Activated CD8-positive, alpha-beta memory T cell treated with anti-CD3 and anti-CD28 coated beads, Interleukin-2, amount 50 U/mL, for 1 hour (primary cell): ENCODE results near the gene DISC1.
"Not testable (repeated sequence)": the region's sequence is repeated elsewhere in the genome, so short reads cannot be mapped to it uniquely, and the experiment has no call there.

Experiments
- DNase-seq: peaks from one replicate; pipeline ENCODE4 v3.0.0-alpha.2; 2020; ENCODE audit errors: extremely low read depth

Gene DISC1

DNA sequence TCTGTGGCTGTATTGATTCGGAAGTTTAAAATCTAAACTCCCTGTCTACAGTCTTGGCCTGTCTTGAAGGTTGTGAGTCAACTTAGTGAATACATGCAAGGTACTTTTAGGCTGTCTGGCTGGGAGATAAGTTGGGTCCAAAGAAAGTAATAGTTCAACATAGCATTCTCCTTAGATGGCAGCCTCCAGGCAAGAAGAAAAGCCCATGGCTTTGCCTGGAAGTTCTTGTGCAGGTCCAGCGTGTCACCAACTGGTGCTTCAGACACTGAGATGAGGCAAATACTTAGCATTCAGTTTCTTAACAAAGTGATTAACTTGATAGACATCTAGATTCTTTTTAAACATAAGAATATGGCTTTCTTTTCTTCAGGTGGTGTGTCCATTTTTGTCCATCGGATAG lies 328.2 kb downstream of the DISC1 start:
- no peak for DNase-seq

DNA sequence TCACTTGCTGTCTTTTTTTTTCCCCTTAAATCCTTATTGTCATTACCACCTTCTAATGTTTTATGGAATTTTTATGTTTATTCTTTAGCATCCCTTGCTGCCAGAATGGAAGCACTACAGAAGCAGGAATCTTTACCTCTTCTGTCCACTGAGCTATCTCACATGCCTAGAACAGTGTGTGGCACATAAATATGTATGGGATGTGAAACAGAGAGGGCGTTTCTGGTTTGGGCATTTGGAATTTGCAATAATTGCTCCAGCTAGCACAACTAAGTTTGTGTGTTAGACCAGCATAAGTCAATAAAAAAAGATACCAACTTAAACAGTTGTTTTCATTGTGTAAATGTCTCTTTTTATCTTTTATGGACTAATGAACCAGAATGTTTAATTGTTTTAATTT lies 330.8 kb downstream of the DISC1 start:
- no peak for DNase-seq

DNA sequence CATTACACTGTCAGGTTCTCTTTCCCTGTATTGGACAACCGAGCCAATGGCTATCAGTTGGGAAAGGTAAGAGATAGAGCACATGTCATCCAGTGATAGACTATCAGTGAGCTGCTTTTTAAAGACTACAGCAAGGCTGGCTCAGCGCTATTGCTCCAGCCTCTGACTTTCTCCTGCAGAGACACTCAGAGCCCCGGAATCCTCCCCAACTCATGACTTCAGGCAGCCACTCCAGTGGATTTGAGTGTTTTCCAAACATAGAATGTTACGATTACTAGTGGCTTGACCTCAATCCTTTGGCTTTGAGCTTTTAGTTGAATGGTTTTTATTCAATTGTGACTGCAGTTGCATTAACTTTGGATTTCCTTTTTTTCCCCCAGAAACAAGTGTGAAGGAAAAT lies 331.9 kb downstream of the DISC1 start:
- no peak for DNase-seq

DNA sequence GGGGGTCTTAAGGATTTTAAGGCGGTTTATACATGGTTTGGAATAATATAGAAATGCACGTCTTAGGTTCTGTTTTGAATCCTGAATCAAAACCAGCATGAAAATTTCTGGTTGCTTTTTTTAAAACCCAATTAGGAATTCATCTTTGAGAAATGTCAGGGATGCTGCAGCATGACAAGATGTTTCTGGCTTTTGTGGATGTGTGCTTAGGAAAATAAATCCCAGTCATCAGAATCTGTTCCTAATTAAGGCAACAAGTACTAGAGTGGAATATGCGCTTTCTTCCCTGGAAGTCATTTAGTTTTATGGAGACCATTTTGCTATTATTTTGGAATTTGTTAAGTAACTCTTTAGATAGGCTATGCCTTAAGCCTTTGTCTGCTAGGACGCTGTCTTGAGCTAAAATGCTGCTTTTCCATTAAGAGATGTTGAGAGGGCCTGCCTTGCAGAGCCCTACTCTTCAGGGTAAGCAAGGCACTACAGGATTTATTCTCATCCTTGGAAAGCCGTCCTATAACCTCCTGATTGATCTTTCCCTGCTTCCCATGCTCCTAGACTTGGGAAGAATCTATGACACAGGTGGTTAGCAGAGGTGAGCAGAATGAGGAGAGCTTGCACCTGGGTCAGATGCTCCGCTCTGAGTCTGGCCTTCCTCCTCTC lies 332.8 kb downstream of the DISC1 start:
- DNase-seq, result no peak

DNA sequence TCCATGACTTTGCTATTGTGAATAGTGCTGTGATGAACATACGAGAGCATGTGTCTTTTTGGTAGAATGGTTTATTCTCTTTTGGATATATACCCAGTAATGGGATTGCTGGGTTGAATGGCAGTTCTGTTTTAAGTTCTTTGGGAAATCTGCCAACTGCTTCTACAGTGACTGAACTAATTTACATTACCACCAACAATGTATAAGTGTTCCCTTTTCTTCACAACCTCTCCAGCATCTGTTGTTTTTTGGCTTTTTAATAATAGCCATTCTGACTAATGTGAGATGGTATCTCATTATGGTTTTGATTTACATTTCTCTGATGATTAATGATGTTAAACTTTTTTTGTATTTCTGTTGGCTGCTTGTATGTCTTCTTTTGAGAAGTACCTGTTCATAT lies 335.2 kb downstream of the DISC1 start:
- not testable (repeated sequence) for DNase-seq

DNA sequence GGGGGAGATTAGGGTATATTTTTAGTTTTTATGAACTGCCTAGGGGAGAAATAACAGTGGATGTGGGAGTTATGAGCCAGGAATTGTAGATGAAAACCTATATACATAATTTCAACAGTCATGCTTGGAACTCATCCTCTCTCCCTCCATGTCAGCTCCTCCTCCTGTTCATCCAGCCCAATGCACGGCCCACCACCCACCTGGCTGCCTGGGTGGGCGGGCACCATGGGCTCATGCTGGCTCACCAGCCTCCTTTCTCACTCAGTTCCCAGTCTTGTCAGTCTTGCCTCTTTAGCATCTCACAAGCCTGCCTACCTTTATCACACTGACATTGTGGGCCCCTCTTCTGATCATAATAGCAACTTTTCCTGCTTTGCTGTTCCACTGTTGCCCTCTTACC lies 336.0 kb downstream of the DISC1 start:
- no peak for DNase-seq

DNA sequence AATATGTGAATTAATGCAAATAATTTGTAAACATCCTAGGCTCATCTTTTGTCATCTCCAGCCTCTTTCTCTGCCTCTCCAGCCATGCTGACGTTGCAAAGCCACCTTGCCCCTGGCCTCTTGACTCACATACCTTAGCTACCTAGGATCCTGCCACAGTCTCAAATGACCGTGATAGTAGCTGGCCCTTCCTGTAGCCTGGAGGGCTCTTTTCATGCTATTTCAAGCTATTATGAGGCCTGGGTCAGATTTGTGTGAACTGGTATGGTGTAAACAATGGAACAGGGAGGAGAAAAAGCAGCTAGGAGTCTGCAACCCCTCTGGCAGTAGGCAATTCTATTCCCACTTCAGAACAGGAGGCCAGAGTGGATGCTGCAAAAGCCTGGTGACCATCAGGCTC lies 337.7 kb downstream of the DISC1 start:
- DNase-seq, result no peak

DNA sequence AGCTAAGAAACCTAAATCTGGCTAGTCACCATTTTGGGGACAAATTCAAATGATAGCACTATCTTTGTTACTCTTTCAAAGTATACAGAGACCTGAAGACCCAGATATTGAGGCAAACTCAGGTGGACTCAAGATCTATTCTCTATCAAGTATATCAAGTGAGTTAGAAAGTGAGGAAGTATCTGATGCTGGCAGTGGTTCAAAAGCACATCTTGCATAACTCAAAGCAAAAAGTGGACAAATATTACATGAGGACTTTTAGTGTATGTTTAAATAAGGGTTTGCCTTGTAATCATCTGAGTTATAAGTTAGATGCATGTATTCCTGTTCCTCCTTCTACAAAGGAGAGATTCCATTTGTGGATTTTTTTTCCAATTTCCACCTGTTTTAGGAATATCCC lies 338.4 kb downstream of the DISC1 start:
- DNase-seq, result no peak

DNA sequence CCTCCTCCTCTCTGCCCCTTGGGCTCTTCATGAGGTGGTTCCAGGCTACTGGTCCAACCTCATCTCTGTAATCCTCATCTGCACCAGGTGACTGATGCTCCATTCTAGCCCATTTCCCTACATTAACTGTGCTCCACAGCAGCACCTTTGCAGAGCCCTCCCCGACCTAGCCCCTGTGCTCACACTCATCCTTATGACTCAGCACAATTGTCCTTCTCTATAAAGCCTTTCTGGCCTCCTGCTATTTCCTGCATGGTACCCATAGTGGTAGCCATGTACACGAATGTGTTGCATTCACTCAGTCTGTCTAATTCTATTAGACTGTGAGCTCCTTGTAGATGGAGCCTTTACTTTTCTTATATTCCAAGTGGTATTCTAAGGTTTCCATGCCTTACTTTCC lies 339.0 kb downstream of the DISC1 start:
- no peak for DNase-seq

DNA sequence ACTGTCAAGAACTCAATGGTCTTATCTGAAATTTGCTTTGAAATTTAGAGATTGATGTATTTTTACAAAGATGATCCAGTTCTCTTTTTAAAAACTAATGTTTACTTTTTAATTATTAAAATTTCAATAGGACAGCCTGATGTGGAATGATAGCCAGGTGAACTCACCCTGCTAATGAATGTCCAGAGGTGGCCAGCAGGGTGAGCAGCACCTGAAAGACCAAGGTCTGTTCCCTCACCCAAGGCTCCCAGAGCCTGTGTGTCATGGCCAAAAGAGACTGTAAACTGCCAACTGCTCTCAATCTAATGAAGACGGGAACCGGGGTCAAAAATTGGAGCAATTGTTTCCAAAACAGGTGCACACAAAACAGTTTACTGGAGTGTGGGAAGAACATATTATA lies 340.4 kb downstream of the DISC1 start:
- DNase-seq, result no peak

DNA sequence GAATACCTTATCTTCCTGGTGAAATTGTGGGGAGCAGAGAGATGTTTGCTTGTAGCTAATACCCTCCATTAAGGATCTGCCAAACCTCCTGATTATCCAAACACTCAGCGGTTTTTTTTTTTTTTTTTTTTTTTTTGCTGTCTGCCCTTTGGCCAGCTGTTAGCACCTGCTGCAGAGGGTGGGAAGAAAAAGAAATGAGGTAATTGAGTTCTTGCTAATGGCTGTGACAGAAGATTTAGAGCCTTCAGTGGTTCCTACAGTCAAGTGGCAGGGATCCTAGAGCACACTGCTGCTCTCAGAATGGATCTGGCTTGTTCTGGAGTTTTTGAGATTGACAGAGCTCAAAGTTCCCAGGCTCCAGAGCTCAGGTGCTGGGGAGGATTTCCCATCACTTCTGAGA lies 342.5 kb downstream of the DISC1 start:
- no peak for DNase-seq

DNA sequence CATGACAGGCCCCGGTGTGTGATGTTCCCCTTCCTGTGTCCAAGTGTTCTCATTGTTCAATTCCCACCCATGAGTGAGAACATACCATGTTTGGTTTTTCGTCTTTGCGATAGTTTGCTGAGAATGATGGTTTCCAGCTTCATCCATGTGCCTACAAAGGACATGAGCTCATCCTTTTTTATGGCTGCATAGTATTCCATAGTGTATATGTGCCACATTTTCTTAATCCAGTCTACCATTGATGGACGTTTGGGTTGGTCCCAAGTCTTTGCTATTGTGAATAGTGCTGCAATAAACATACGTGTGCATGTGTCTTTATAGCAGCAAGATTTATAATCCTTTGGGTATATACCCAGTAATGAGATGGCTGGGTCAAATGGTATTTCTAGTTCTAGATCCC lies 343.2 kb downstream of the DISC1 start:
- DNase-seq, result not testable (repeated sequence)

DNA sequence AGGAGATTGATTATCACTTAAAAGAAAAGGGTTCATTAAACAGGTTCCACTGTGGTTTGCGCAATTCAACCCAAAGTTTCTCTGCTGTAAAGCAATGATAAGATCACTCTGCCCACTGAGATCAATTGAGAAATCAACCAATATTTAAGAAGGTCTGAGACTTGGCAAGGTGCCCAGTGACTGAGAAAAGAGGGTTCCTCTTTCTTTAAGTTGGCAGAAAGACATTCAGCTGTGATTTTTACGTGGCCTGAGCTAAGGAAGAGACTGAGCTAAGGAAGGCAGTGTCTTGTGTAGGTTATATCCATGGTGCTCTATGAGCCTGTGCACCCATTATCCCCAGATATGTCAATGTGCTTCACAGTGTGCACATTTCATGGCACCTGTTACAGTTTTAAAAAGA lies 344.1 kb downstream of the DISC1 start:
- DNase-seq, result no peak

DNA sequence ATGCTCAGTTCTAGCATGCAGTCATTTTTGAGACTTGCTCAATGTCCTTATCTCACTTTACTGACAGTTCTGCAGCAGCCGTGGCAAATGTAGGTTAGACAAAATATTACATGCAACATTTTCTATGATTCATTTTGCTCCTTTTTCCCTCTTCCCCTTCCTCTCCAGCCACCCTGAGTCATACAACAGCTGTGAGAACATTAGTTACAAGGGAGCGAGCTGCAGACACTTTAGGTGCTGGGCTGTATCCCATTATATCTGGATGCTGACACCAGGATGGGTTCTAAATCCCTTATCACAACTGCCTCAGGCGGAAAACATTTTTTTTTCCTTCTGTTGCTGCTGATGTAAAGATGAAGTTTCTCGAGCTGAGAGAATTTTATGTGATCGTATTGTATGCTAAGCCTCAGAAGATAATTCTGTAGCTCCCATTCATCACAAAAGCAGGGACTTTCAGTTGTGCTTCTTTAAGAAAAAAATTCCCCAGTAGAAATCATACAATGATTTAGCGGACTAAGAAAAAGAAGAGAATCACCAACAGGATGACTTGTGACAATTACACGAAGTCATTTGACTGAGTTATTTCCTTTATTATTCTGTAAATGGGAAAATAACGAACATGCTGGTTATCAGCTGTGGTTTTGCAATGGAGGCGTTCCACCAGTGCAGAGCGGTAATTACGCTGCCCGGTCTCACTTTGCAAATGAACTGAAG lies 345.0 kb downstream of the DISC1 start:
- DNase-seq, result no peak

DNA sequence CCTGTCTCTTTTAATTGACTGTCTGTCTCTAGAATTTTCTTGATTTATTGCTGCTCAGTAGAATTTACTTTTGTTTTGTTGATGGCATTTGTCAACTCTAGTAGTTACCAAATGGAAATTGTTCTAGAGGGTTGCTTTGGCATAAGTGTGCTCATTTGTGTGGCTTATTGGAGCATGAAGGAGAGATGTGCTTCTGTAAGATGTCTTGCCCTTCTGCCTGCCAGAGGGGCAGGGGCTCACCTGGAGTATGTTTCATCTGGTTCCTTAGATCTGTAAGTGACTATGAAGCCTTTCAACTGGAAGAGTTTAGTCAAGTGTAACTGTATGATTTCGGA lies 345.5 kb downstream of the DISC1 start:
- no peak for DNase-seq

DNA sequence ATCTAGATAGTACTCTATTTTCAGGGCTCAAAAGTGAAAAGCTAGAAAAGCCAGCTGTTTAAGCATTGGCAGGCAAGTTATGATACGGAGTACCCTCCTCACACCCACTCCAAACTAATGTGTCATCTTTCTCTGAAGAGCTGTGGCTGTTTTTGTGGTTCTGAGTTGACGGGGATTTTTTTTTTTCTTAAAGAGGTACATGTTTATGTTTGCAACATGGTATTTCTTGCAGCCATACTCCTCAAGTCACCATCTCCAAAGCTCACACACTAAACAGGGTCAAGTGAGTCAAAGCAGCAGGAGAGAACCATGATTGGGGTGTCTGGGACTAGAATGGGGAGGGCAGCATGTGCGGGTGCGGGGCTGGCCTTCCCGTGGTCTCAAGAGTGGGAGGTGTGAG lies 347.2 kb downstream of the DISC1 start:
- no peak for DNase-seq

DNA sequence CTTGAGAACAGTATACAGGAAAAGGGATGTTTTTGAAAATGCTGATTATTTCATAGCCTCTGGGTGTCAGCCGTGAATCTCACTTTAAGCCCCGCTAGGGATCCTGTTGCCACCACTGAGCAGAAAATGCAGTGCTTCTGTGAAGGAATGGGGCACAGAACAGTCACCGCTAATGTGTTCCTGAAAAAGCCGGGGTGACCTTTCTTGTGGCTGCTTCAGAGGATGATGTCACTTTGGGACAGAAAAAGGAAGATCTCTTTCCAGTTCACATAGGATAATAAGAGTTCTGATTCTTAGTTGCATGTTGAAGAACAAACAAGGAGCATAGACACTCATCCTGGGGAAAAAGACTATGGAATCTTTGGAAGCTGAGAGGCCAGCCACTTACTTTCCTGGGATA lies 349.6 kb downstream of the DISC1 start:
- no peak for DNase-seq

DNA sequence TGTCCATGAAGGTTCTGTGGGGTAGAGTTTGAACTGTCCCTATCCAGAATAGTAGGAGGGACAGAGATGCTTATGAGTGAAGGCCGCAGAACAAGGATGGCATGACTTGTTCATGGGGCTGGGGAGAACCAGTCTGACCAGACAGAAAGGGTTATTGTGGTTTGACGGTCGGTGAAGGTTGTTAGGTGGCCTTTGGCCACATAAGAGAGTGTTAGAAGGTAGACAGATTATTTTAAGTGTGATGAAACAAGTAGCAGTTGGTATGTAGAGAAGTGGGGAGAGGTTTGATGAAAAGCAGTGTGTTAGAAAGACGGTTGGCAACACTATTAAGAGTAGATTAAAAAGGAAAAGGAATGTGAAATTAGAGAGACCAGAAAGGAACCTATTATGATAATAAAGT lies 355.1 kb downstream of the DISC1 start:
- no peak for DNase-seq

DNA sequence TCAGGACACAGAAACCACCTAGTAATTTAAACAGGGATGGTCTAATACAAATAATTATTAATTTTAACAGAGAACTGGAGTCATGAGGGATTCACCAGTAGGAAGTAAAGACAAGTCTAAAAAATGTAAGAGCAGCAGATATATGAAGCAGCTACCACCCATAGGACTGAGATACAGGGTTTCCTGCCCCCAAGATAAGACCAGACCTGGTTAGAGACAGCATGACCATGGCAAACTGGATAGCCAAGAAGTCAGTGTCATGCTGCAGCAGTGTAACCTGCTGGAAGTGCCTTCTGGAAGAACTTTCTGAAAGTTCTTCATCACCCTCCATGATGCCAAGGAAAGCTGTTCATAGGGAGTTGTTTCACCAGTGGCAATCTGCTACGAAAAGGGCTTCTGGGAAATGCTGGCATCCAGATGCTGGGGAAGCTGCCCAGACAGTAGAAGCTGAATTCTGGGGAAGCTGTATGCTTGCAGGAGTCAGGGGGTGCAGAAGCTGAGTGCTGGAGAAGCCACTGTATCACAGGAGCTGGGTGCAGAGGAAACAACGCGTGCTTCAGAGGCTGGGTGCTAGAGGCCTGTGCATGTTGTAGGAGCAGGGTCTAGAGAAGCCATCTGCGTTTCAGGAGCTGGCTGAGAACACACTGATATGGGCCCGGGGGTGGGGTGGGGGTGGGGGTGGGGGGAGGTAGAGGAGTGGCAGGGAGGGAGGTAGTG lies 356.4 kb downstream of the DISC1 start:
- no peak for DNase-seq

DNA sequence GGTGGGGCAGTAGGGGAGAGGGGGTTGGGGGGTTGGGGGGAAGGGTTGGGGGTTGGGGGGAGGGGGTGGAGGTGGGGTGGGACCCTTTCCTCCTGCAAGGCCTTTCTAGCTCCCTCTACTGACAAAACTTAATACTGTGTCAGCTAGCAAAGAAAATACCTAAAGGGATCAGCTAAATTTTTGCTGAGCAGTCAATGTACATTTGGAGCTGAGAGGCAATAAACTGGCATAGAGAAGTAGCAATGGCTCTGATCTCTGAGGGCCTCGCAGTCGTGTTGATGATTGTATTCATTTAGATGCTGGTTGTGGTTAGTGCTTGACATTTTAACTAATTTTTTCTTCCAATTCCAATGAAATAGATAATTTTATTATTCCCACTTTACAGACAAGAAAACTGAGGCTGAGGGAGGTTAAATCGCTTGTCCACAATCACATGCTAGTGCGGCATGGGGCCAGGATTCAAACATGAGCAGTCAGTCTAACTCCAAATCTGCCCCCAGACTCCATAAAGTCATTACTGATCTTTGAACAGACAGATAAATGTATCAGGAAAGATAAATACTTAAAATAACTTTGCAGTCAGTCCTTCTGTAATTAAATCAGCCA lies 357.1 kb downstream of the DISC1 start:
- no peak for DNase-seq

DNA sequence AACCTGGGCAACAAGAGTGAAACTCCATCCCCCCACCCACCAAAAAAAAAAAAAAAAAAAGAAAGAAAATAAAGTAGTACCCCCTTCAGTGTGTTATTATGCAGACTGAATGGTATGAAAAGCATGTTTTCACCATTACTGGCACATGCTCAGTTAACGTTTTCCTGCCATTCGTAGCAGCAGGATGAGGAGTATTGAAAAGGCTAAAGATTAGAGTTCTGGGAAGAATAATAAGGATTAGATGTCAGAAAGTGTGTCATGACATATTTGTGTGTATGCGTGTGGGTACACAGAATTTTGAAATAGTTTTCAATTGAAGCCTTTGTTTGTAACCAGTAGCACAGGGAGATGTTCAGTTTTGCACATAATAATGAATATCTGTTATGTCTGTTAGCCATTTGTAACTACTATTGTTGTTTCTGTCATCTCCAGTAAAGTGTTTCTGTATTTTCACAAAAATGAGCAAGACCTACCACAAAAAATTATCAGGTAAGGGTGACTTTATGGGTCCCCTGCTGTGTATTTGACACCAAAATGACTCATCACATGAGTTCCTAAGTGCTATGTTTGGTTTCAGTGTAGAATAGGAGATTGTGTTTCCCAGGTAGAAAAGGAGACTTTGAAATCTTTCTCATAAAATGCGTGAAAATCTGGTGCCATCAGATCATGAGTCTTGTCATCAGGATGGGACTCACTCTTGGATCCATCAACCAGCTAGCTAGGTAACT lies 358.9 kb downstream of the DISC1 start:
- DNase-seq, result no peak

DNA sequence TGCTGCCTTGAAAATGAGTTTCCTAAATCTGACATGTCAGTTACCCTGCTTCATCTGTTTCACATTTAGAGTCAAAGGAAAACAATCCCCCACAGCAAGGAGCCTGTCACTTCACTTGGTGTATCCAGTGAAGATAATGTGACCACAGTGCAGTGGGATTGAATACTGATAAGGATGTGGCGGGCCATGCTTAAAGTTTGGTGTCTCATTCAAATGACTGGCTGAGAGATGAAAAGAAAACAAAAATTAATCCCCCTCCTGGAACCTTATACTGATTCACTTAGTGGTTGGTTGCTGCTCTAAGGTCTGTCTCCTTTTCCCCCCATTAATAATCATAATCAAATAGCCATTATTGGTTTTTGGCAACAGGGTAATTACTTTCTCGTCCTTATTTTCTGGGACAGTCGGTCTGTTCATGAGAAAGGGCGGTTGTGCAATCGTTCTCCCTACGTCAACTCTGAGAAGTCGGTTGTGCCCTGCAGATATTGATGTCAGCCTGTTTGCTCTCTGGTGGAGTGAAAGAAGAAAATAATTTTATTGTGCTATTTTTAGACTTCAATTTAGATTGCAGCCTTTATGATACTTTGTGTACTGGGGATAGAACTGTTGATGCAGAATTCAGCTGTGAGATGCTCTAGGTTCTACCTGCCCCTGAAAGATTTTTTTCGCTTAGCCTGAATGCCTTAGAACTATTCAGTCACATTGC lies 360.2 kb downstream of the DISC1 start:
- no peak for DNase-seq
